Testis (tissue), 2 donors: ENCODE measurements around the gene UCK2.

Experiments
- POLR2A ChIP-seq: fragments of 450-650 bp; IDR thresholded peaks from one replicate; pipeline ENCODE4 v1.6.1; 2017; ENCODE audit warnings: antibody characterized with exemption, mild to moderate bottlenecking, moderate library complexity
- TF ChIP-seq, protein P1 (sequence below), 3 experiments: fragments of 450-650 bp in 2 of 3; fragments of 200-600 bp in 1 of 3; sonication (generic) in 1 of 3; IDR thresholded peaks; one replicate each; pipeline ENCODE4 v1.5.1; 2016 to 2019; ENCODE audit warnings: antibody characterized with exemption in 3 of 3, mild to moderate bottlenecking in 2 of 3, moderate library complexity in 1 of 3

DNA sequence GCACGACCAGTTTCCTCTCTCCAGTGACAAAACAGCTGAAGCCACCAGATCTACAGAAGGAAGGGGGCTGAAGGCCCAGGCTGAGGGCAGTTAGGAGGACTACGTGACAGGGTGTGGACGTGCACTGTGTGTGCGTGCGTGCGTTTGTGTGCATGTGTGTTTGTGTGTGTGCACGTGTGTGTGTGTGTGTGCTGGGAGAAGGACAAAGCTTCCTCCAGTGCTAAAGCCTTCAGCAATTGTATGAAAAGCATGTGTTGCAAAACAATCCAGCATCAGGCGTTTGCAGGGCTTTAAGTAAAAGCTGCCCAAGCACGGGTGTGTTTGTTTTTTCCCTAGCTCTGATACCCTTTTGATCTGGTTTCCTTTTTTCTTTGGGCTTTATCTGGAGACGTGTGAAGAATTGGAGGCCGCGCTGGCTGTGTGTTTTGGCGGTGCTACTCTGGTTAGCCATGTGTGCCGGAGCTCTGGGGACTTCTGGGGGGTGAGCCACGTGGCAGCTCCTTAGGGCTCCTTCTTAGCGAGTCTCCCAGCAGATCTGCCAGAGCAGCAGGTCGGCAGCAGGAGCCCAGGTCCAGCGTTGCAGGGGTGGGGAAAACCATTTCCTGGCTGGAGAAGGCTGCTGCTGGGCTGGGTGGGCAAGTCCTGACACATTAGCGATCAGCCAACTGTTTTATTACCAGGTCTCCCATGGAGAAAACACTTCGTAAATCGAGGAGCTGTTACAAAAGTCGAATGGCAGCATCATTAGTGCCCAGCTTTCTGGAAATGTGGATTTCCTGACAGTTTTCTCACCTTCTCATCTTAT lies 73.4 kb downstream of the UCK2 start:
- TF ChIP-seq POLR2A: no peak
- TF ChIP-seq, protein P1, sequence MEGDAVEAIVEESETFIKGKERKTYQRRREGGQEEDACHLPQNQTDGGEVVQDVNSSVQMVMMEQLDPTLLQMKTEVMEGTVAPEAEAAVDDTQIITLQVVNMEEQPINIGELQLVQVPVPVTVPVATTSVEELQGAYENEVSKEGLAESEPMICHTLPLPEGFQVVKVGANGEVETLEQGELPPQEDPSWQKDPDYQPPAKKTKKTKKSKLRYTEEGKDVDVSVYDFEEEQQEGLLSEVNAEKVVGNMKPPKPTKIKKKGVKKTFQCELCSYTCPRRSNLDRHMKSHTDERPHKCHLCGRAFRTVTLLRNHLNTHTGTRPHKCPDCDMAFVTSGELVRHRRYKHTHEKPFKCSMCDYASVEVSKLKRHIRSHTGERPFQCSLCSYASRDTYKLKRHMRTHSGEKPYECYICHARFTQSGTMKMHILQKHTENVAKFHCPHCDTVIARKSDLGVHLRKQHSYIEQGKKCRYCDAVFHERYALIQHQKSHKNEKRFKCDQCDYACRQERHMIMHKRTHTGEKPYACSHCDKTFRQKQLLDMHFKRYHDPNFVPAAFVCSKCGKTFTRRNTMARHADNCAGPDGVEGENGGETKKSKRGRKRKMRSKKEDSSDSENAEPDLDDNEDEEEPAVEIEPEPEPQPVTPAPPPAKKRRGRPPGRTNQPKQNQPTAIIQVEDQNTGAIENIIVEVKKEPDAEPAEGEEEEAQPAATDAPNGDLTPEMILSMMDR (IDR thresholded peaks at IDR 0.05): no peak
